GM23248 (cell line): ENCODE measurements around the gene CREBBP.

Source experiments
- EZH2 ChIP-seq: fragments of 200-600 bp; sonication (generic); IDR thresholded peaks from 2 replicates; pipeline ENCODE4 v1.6.1; 2018; ENCODE audit warnings: antibody characterized with exemption, mild to moderate bottlenecking; ENCODE audit not compliant: insufficient read depth, poor library complexity, severe bottlenecking
- EZH2phosphoT487 ChIP-seq: fragments of 200-600 bp; sonication (generic); IDR thresholded peaks from 2 replicates; pipeline ENCODE4 v1.6.1; 2018; ENCODE audit warnings: antibody characterized with exemption, moderate library complexity, mild to moderate bottlenecking, low read depth; ENCODE audit not compliant: insufficient read depth

GRCh38 chr16:3822366-3823045 is 58.0 kb downstream of the CREBBP start:
- TF ChIP-seq EZH2 (no peak), EZH2phosphoT487 (no peak)
